Stomach (tissue), 4 donors: ENCODE measurements around the gene SLC6A18.

ENCODE experiments used
- POLR2AphosphoS5 ChIP-seq, 3 donors: sonication (generic); formaldehyde crosslinking; IDR thresholded peaks; one replicate each; pipeline ENCODE4 v1.6.1; 2016; ENCODE audit warnings: antibody characterized with exemption in 3 of 3
- TF ChIP-seq, protein P1 (sequence below), 7 experiments: fragments of 450-650 bp in 4 of 7; fragments of 200-600 bp in 3 of 7; sonication (generic) in 3 of 7; IDR thresholded peaks; one replicate each; pipeline ENCODE4 v1.5.1; 2016 to 2019; ENCODE audit warnings: antibody characterized with exemption in 7 of 7, control low read depth in 2 of 7, mild to moderate bottlenecking in 1 of 7

GRCh38 chr5:1252681-1253080 is 27.5 kb downstream of the SLC6A18 start:
- TF ChIP-seq, protein P1, sequence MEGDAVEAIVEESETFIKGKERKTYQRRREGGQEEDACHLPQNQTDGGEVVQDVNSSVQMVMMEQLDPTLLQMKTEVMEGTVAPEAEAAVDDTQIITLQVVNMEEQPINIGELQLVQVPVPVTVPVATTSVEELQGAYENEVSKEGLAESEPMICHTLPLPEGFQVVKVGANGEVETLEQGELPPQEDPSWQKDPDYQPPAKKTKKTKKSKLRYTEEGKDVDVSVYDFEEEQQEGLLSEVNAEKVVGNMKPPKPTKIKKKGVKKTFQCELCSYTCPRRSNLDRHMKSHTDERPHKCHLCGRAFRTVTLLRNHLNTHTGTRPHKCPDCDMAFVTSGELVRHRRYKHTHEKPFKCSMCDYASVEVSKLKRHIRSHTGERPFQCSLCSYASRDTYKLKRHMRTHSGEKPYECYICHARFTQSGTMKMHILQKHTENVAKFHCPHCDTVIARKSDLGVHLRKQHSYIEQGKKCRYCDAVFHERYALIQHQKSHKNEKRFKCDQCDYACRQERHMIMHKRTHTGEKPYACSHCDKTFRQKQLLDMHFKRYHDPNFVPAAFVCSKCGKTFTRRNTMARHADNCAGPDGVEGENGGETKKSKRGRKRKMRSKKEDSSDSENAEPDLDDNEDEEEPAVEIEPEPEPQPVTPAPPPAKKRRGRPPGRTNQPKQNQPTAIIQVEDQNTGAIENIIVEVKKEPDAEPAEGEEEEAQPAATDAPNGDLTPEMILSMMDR (IDR thresholded peaks at IDR 0.05) = no peak
- TF ChIP-seq POLR2AphosphoS5 (IDR thresholded peaks at IDR 0.05) = no peak
